HUES6 (cell line): ENCODE data around the gene AP1G1.

ENCODE experiments used
- H3K27ac ChIP-seq: 2 replicates; pipeline ENCODE4 v1.7.0; 2013; ENCODE audit warnings: low read depth, mild to moderate bottlenecking, low read length, inconsistent platforms
- H3K27me3 ChIP-seq: 2 replicates; pipeline ENCODE4 v1.6.1; 2013; ENCODE audit warnings: low read length; ENCODE audit not compliant: control insufficient read depth, insufficient read depth
- H3K36me3 ChIP-seq: 2 replicates; pipeline ENCODE4 v1.6.1; 2013; ENCODE audit warnings: low read length; ENCODE audit not compliant: control insufficient read depth, insufficient read depth
- H3K4me1 ChIP-seq: 2 replicates; pipeline ENCODE4 v1.6.1; 2013; ENCODE audit warnings: low read length; ENCODE audit not compliant: control insufficient read depth, insufficient read depth
- H3K4me3 ChIP-seq: 2 replicates; pipeline ENCODE4 v1.5.1; 2013; ENCODE audit warnings: low read depth, low read length
- H3K9ac ChIP-seq: one replicate; pipeline ENCODE4 v1.6.1; 2013; ENCODE audit warnings: mild to moderate bottlenecking, low read length
- H3K9me3 ChIP-seq: 2 replicates; pipeline ENCODE4 v1.6.1; 2013; ENCODE audit warnings: low read depth, low read length; ENCODE audit not compliant: control insufficient read depth, insufficient read depth

Gene AP1G1

DNA sequence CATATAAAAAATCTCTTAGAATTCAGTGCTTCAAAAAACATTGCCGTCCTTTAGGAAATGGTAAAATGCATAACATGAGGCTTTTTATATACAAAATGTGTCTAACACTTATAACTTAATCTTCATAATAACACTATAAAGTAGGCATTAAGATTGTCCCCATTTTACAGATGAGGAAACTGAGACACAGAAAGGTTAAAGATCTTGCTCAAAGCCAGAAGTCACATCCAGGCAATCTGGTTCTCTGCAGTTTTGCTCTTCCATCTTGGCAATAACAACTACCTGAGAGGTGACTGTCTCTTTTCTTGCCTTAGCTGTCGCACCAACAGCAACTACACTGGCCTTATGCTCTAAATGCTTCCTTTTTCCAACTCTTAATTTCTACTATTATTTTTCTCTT is 24.5 kb downstream of the AP1G1 start:
- no peaks in the 10 kb centered on the region for H3K9me3 ChIP-seq
- no peaks in the 10 kb centered on the region for H3K4me1 ChIP-seq
- H3K27me3 ChIP-seq, result no peaks in the 10 kb centered on the region
- H3K4me3 ChIP-seq, result no peak overlapping the region
- H3K36me3 ChIP-seq, result peaks cover 32% of the 10 kb centered on the region
- H3K9ac ChIP-seq, result no peak overlapping the region
- no peak overlapping the region for H3K27ac ChIP-seq

DNA sequence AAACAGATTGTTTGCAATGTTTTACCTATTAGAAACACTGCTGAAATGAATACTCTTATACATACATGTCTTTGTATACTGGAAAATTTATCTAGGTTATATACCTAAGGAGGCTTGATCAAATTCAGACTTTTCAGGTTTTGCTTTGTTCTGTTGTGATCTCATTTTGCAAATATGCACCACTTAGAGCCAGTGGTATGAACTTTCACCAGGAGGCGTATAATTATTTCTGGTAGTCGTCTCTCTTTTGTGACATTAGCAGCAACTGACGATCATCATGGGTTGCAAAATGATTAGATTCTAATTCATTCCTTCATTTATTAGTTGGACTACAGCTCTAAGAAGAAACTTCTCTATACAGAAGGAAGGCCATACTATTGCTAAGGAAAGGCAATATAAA is 26.9 kb downstream of the AP1G1 start:
- Histone ChIP-seq H3K9me3 (no peaks in the 10 kb centered on the region), H3K4me3 (no peak overlapping the region), H3K4me1 (no peaks in the 10 kb centered on the region), H3K9ac (no peak overlapping the region), H3K36me3 (peaks cover 18% of the 10 kb centered on the region), H3K27me3 (no peaks in the 10 kb centered on the region), H3K27ac (no peak overlapping the region)

DNA sequence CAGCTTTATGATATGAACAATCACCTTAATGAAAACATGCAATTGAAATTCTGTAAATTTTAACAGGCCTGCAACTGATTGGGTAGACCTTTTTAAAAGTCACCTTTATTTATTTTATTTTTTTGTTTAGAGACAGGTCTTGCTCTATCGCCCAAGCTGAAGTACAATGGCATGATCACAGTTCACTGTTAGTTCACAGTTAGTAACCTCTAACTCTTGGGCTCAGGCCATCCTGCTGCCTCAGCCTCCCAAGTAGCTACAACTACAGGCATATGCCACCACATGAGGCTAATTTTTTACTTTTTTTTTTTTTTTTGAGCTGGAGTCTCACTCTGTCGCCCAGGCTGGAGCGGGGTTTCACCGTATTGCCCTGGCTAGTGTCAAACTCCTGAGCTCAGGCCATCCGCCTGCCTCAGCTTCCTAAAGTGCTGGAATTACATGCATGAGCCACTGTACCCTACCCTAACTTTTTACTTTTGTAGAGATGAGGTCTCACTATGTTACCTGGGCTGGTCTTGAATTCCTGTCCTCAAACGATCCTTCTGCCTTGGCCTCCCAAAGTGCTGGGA is 28.0 kb downstream of the AP1G1 start:
- Histone ChIP-seq H3K9me3 (no peaks in the 10 kb centered on the region), H3K27me3 (no peaks in the 10 kb centered on the region), H3K36me3 (peaks cover 18% of the 10 kb centered on the region), H3K27ac (no peak overlapping the region), H3K4me3 (no peak overlapping the region), H3K9ac (no peak overlapping the region), H3K4me1 (no peaks in the 10 kb centered on the region)

DNA sequence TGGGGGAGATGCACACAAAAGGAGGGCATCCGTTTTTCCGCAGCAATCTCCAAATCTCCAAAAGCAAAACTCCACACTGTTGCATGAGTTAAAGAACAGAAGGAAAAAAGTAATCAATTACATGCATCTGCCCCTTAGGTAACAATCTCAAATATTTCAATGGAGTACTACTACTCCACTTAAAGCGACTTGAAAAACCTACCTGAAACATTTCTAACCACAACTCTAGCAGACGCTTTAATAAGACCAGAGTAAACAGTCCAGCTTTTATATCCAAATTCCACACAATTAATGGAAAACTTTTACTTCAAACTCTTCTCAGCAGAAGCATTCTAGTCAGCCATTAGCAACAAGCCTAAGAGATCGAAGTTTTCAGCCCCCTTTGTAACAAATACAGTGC is 29.9 kb downstream of the AP1G1 start:
- Histone ChIP-seq H3K27ac (no peak overlapping the region), H3K27me3 (no peaks in the 10 kb centered on the region), H3K4me3 (no peak overlapping the region), H3K36me3 (peaks cover 20% of the 10 kb centered on the region), H3K4me1 (no peaks in the 10 kb centered on the region), H3K9ac (no peak overlapping the region), H3K9me3 (no peaks in the 10 kb centered on the region)

DNA sequence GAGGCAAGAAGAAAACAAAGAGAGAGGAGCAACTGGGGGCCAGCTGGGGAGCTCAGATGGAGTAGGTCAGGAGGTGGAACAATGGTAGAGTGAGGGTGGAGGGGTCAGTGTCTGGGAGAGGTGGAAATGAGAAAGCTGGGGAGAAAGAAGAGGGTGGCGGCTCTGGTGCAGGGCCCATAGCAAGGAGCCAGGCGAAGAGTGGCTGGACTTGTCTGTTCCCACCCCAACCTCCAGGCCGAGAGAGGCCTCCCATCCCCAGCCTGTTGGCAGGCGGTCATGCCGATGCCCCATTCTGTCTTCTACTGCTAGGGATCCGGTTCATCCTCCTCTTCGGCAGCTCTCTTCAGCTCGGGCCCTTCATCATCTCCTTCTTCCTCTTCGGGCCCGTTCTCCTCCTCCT is 31.3 kb downstream of the AP1G1 start:
- peaks cover 34% of the 10 kb centered on the region for H3K36me3 ChIP-seq
- H3K9ac ChIP-seq, result no peak overlapping the region
- no peaks in the 10 kb centered on the region for H3K9me3 ChIP-seq
- H3K4me3 ChIP-seq, result no peak overlapping the region
- H3K27ac ChIP-seq, result no peak overlapping the region
- no peaks in the 10 kb centered on the region for H3K4me1 ChIP-seq
- no peaks in the 10 kb centered on the region for H3K27me3 ChIP-seq

DNA sequence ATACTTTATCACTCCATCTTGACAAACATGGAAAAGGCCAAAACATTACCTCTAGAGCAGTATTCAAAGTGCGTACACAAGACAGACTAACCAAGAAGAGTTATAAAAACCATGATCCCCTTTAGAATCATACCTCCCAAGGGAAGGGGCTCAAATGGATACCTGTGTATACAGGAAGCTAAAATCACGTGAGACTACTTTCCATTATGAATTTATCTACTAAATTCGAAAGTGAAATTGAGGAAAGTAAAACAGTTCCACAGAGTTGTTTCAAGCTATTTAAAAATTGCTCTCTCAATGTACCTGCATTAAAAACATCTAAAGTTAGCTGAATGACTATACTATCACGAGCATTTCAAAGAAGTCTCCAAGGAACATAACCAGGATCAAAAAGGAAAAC is 32.7 kb downstream of the AP1G1 start:
- Histone ChIP-seq H3K36me3 (peaks cover 34% of the 10 kb centered on the region), H3K9me3 (no peaks in the 10 kb centered on the region), H3K4me1 (no peaks in the 10 kb centered on the region), H3K9ac (no peak overlapping the region), H3K27ac (no peak overlapping the region), H3K27me3 (no peaks in the 10 kb centered on the region), H3K4me3 (no peak overlapping the region)

DNA sequence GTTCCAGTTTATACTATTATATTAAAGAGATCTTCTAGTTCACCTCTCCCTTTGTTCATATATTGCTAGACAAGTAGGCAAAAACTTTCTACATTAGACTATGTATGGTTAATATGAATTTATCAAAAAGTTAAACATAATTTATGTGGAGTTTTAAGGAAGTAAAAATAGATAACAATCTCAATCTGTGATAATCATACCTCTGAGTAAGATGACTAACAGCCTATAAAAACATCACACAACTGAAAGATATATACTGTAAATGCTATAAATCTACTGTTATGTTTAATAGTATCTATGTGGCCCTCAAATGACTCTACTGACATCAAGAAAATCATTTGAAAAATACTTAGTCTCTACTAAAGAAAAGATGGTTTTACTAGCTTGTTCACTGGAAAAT is 37.1 kb downstream of the AP1G1 start:
- H3K36me3 ChIP-seq, result peaks cover 57% of the 10 kb centered on the region
- H3K9ac ChIP-seq, result no peak overlapping the region
- no peak overlapping the region for H3K27ac ChIP-seq
- H3K9me3 ChIP-seq, result no peaks in the 10 kb centered on the region
- H3K27me3 ChIP-seq, result no peaks in the 10 kb centered on the region
- H3K4me3 ChIP-seq, result no peak overlapping the region
- no peaks in the 10 kb centered on the region for H3K4me1 ChIP-seq

DNA sequence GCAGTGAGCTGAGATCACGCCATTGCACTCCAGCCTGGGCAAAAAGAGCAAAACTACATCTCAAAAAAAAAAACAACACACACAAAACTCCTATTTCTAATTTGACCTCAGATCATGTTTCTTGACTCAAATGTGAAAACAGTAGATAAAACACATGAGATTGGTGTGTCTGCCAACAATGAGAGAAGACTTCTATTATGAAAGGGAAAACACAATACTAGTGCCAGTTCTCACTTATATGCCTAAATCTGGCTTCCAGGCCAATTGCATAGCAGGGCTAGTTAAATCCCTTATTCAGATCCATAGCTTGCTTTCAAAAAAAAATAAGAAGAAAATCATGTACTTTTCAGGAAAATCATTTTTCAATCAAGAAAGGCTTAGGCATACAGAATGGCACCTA is 39.4 kb downstream of the AP1G1 start:
- H3K4me1 ChIP-seq, result no peaks in the 10 kb centered on the region
- H3K36me3 ChIP-seq, result peaks cover 63% of the 10 kb centered on the region
- no peak overlapping the region for H3K9ac ChIP-seq
- H3K27me3 ChIP-seq, result no peaks in the 10 kb centered on the region
- no peak overlapping the region for H3K27ac ChIP-seq
- H3K4me3 ChIP-seq, result no peak overlapping the region
- H3K9me3 ChIP-seq, result no peaks in the 10 kb centered on the region

DNA sequence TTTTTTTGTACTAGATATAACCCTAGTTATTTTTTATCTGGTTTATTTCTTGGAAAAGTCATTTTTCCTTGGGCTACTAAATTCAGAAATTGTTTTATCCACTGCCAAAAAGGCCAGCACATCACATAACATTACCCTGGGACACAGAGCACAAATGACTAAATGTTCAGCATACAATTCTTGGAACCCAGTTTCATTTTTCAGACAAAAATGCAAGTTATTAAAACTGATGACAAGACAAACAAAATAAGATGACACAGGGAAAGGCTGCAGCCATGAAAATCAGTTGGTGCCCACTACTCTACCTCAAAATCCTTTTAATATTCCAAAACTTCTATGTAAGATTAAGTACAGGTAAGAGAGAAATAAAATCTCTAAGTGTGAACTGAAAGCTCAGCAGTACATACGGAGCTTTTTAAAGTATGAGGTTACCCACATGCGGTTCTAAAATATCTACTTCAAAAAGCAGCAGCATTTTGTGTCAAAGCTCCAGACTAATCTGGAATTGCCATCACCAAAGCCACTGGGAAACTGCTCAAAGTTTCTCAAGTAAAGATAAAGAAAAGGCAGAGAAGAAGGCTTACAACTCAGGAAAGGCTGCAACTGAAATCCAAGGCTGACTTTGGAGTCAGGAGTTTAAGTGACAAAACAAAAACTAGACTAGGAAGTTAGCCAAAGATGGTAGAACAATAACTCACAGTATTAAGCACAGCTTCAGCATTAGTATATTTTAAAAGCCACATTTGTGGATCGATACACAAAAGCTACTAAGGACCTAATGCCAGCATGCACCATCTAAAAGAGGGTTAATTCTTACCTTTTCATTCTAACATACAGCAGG is 41.4 kb downstream of the AP1G1 start:
- H3K9me3 ChIP-seq, result no peaks in the 10 kb centered on the region
- H3K27me3 ChIP-seq, result no peaks in the 10 kb centered on the region
- peaks cover 64% of the 10 kb centered on the region for H3K36me3 ChIP-seq
- H3K4me3 ChIP-seq, result no peak overlapping the region
- no peaks in the 10 kb centered on the region for H3K4me1 ChIP-seq
- no peak overlapping the region for H3K27ac ChIP-seq
- H3K9ac ChIP-seq, result no peak overlapping the region

DNA sequence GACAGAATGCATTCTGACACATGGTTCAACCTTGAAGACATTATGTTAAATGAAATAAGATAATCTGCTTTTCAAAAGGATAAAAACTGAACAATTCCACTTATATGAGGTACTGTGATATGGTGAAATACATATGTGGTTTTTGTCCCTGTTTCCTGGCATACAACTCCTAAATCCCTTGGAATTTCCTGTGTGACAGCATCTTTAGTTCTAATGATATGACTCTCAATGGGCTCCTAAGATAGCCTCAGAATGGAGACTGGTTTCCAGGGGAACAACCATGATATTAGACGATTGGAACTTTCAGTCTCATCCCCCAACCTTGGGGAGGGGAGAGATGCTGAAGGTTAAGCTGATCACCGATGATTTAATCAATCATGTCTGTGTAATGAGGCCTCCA is 46.4 kb downstream of the AP1G1 start:
- Histone ChIP-seq H3K9me3 (no peaks in the 10 kb centered on the region), H3K4me1 (no peaks in the 10 kb centered on the region), H3K36me3 (peaks cover 70% of the 10 kb centered on the region), H3K27ac (no peak overlapping the region), H3K27me3 (no peaks in the 10 kb centered on the region), H3K4me3 (no peak overlapping the region), H3K9ac (no peak overlapping the region)

DNA sequence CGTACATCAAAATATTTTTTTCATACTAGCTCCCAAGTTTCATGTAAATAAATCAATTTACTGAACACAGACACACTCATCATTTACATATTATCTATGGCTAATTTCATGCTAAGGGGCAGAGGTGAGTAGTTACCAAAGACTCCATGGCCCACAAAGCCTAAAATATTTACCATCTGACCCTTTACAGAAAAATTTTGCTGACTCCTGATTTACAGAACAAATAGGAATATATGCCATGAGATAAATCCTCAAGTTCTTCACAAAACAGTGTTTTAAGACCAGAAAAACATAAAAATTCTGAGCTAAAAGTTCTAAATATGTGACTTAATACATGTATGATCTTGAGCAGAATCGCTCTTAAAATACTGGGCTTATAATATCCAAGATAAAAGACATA is 47.5 kb downstream of the AP1G1 start:
- no peaks in the 10 kb centered on the region for H3K9me3 ChIP-seq
- no peak overlapping the region for H3K9ac ChIP-seq
- H3K4me3 ChIP-seq, result no peak overlapping the region
- peaks cover 77% of the 10 kb centered on the region for H3K36me3 ChIP-seq
- no peaks in the 10 kb centered on the region for H3K27me3 ChIP-seq
- H3K4me1 ChIP-seq, result no peaks in the 10 kb centered on the region
- H3K27ac ChIP-seq, result no peak overlapping the region
